Ishikawa (cell line): ENCODE data around the gene PMIS2.

Experiments
- CEBPB ChIP-seq: IDR thresholded peaks from 2 replicates; pipeline ENCODE4 v1.6.1; 2012
- CREB1 ChIP-seq: IDR thresholded peaks from 2 replicates; pipeline ENCODE4 v1.6.1; 2012; ENCODE audit warnings: low read depth
- EGR1 ChIP-seq: IDR thresholded peaks from 2 replicates; pipeline ENCODE4 v1.6.1; 2012
- EP300 ChIP-seq: IDR thresholded peaks from 2 replicates; pipeline ENCODE4 v1.6.1; 2012; ENCODE audit warnings: borderline replicate concordance
- FOXM1 ChIP-seq: IDR thresholded peaks from 2 replicates; pipeline ENCODE4 v1.6.1; 2012; ENCODE audit warnings: low read depth, borderline replicate concordance
- MAX ChIP-seq: IDR thresholded peaks from 2 replicates; pipeline ENCODE4 v1.6.1; 2012
- NFIC ChIP-seq: IDR thresholded peaks from 2 replicates; pipeline ENCODE4 v1.6.1; 2012
- RAD21 ChIP-seq: IDR thresholded peaks from 2 replicates; pipeline ENCODE4 v1.6.1; 2012; ENCODE audit warnings: low read depth
- REST ChIP-seq: IDR thresholded peaks from 2 replicates; pipeline ENCODE4 v1.6.1; 2012; ENCODE audit warnings: low read depth, mild to moderate bottlenecking
- TAF1 ChIP-seq: IDR thresholded peaks from 2 replicates; pipeline ENCODE4 v1.6.1; 2012; ENCODE audit warnings: low read depth, mild to moderate bottlenecking
- TCF12 ChIP-seq: IDR thresholded peaks from 2 replicates; pipeline ENCODE4 v1.6.1; 2012; ENCODE audit warnings: low read depth
- TEAD4 ChIP-seq: IDR thresholded peaks from 2 replicates; pipeline ENCODE4 v1.6.1; 2012
- USF1 ChIP-seq: IDR thresholded peaks from 2 replicates; pipeline ENCODE4 v1.6.1; 2012
- YY1 ChIP-seq: IDR thresholded peaks from 2 replicates; pipeline ENCODE4 v1.6.1; 2012; ENCODE audit warnings: low read depth
- ZBTB7A ChIP-seq: IDR thresholded peaks from 2 replicates; pipeline ENCODE4 v1.6.1; 2012; ENCODE audit warnings: low read depth

PMIS2 gene

GRCh38 chr19:35557539-35558399 lies 28.2 kb upstream of the PMIS2 start:
- TF ChIP-seq CREB1 (no peak), TEAD4 (no peak), REST (no peak), NFIC (no peak), USF1 (0 out of 2 replicates have a peak, but pooled peaks have one; percentile 29), FOXM1 (no peak), EP300 (no peak), EGR1 (no peak), TCF12 (no peak), ZBTB7A (no peak), MAX (peak; percentile 37; the same call in 1 of the 2 replicates), CEBPB (no peak), YY1 (no peak), RAD21 (peak; percentile 24; the same call in 1 of the 2 replicates), TAF1 (no peak)

- TF ChIP-seq TEAD4 (no peak), CEBPB (no peak), USF1 (no peak), MAX (peak; percentile 41; the same call in 1 of the 2 replicates)
Observed at GRCh38 chr19:35558400-35559280, 27.3 kb upstream of the PMIS2 start.

GRCh38 chr19:35559281-35559659 lies 26.7 kb upstream of the PMIS2 start:
- TF ChIP-seq REST (peak; percentile 55), YY1 (no peak)

GRCh38 chr19:35559781-35560180 lies 26.2 kb upstream of the PMIS2 start:
- TF ChIP-seq MAX (no peak), REST (no peak), YY1 (no peak), RAD21 (no peak), EGR1 (no peak), EP300 (no peak), CEBPB (no peak), NFIC (no peak), TEAD4 (no peak), TAF1 (no peak), USF1 (no peak), FOXM1 (no peak), ZBTB7A (no peak), TCF12 (no peak), CREB1 (no peak)
